Vagina (tissue), 2 donors: ENCODE data around the gene LBX2. TPM values are rescaled to one million over a fixed set of nuclear protein-coding genes. Genes with fewer than 3 reads are reported as not detected.
"Not testable (repeated sequence)": the region's sequence is repeated elsewhere in the genome, so short reads cannot be mapped to it uniquely, and the experiment has no call there.

Experiments used
- DNase-seq, 2 donors: peaks; one replicate each; pipeline ENCODE4 v3.0.0-alpha.2; 2017; ENCODE audit errors: extremely low spot score in 2 of 2
- H3K27ac ChIP-seq: fragments of 200-600 bp; sonication (generic); one replicate; pipeline ENCODE4 v1.5.1; 2019
- H3K27me3 ChIP-seq: fragments of 200-600 bp; sonication (generic); one replicate; pipeline ENCODE4 v1.5.1; 2019
- H3K36me3 ChIP-seq, 2 donors: fragments of 200-600 bp; sonication (generic); one replicate each; pipeline ENCODE4 v1.5.1; 2017 to 2019
- H3K4me1 ChIP-seq: fragments of 200-600 bp; sonication (generic); one replicate; pipeline ENCODE4 v1.5.1; 2019
- H3K4me3 ChIP-seq, 2 donors: fragments of 200-600 bp; sonication (generic); 1 replicate in 1 of 2; 2 replicates in 1 of 2; pipeline ENCODE4 v1.5.1; 2016 to 2019
- H3K9me3 ChIP-seq: fragments of 200-600 bp; sonication (generic); one replicate; pipeline ENCODE4 v1.5.1; 2019
- POLR2A ChIP-seq, 2 donors: fragments of 450-650 bp; IDR thresholded peaks; one replicate each; pipeline ENCODE4 v1.6.1; 2017; ENCODE audit warnings: antibody characterized with exemption in 2 of 2, mild to moderate bottlenecking in 2 of 2, moderate library complexity in 2 of 2
- POLR2AphosphoS5 ChIP-seq, 2 donors: sonication (generic); formaldehyde crosslinking; IDR thresholded peaks; one replicate each; pipeline ENCODE4 v1.9.0; 2017; ENCODE audit warnings: antibody characterized with exemption in 2 of 2, mild to moderate bottlenecking in 2 of 2, low read depth in 1 of 2; ENCODE audit not compliant: insufficient read depth in 1 of 2
- intact Hi-C: fragments of 100-400 bp; cut with DNase I; formaldehyde crosslinking; loops from one replicate; pipeline ENCODE4 v1.15.1; 2023
- total RNA-seq: library from RNA; depleted of rRNA; stranded (reverse); fragments of >200 nt; gene quantifications from one replicate; pipeline ENCODE4 v1.2.3, GENCODE V29; 2016
- TF ChIP-seq, protein P1 (sequence below), 3 experiments: fragments of 450-650 bp in 2 of 3; fragments of 200-600 bp in 1 of 3; sonication (generic) in 1 of 3; IDR thresholded peaks; one replicate each; pipeline ENCODE4 v1.5.1; 2017 to 2019; ENCODE audit warnings: antibody characterized with exemption in 3 of 3, mild to moderate bottlenecking in 2 of 3, moderate library complexity in 2 of 3

LBX2 gene
- total RNA-seq, 1 donor from 2014 or later = not detected

GRCh38 chr2:74472086-74472944 lies 27.1 kb downstream of the LBX2 start, which contains the start of gene MRPL53:
MRPL53 (minus strand) TSS chr2:74472680; CDS start chr2:74472660, 20 bp downstream.
- no peak for DNase-seq
- H3K4me3 ChIP-seq = peak within 1 kb of the TSS; percentile 60 to 91
- H3K36me3 ChIP-seq = peaks cover 0 to 16% of the 10 kb centered on the region in 2 donors
- TF ChIP-seq, protein P1, sequence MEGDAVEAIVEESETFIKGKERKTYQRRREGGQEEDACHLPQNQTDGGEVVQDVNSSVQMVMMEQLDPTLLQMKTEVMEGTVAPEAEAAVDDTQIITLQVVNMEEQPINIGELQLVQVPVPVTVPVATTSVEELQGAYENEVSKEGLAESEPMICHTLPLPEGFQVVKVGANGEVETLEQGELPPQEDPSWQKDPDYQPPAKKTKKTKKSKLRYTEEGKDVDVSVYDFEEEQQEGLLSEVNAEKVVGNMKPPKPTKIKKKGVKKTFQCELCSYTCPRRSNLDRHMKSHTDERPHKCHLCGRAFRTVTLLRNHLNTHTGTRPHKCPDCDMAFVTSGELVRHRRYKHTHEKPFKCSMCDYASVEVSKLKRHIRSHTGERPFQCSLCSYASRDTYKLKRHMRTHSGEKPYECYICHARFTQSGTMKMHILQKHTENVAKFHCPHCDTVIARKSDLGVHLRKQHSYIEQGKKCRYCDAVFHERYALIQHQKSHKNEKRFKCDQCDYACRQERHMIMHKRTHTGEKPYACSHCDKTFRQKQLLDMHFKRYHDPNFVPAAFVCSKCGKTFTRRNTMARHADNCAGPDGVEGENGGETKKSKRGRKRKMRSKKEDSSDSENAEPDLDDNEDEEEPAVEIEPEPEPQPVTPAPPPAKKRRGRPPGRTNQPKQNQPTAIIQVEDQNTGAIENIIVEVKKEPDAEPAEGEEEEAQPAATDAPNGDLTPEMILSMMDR (IDR thresholded peaks at IDR 0.05) = no peak
- peak; percentile 96 for TF ChIP-seq POLR2AphosphoS5 (IDR thresholded peaks at IDR 0.05; ENCODE audit: insufficient read depth in 1 of 2, low read depth in 1 of 2)
- peak in 1 of 2 donors; percentile 37 for TF ChIP-seq POLR2A (IDR thresholded peaks at IDR 0.05)
- no peaks in the 10 kb centered on the region for H3K27me3 ChIP-seq
- intact Hi-C loops = no loop called here
- no peaks in the 10 kb centered on the region for H3K9me3 ChIP-seq
- peaks cover 22% of the 10 kb centered on the region for H3K4me1 ChIP-seq
- H3K27ac ChIP-seq = peak within 1 kb of the TSS; percentile 84

DNA sequence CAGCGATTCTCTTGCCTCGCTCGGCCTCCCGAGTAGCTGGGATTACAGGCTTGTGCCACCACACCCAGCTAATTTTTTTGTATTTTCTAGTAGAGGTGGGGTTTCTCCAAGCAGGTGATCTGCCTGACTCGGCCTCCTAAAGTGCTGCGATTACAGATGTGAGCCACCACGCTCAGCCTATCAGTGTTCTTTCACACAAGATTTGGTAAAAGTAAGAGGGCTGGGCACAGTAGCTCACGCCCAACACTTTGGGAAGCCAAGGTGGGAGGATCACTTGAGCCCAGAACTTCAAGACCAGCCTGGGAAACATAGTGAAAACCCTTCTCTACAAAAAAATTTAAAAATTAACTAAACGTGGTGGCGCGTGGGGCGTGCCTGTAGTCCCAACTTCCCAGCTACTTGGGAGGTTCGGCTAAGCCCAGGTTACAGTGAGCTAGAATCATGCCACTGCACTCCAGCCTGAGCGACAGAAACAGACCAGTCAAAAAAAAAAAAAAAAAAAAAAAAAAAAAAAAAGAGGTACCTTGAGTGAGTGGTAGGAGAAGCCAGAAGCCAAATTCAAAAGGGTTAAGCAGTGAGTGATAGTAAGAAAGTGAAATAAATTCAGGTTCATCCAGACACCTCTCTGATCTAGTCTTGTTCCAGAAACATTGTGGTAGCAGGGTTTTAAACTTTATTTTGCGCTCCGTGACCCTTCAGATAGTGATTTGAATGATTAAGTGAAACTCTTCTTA lies 27.9 kb downstream of the LBX2 start:
- Histone ChIP-seq H3K36me3 (peaks cover 0 to 15% of the 10 kb centered on the region in 2 donors), H3K27ac (peak overlapping the region; percentile 84), H3K27me3 (no peaks in the 10 kb centered on the region), H3K4me3 (peak overlapping the region; percentile 60 to 91), H3K4me1 (peaks cover 22% of the 10 kb centered on the region), H3K9me3 (no peaks in the 10 kb centered on the region)
- intact Hi-C loops = no loop called here
- DNase-seq = no peak
- TF ChIP-seq, protein P1 (IDR thresholded peaks at IDR 0.05) = no peak
- TF ChIP-seq POLR2A (IDR thresholded peaks at IDR 0.05) = no peak
- no peak for TF ChIP-seq POLR2AphosphoS5 (IDR thresholded peaks at IDR 0.05; ENCODE audit: insufficient read depth in 1 of 2, low read depth in 1 of 2)

DNA sequence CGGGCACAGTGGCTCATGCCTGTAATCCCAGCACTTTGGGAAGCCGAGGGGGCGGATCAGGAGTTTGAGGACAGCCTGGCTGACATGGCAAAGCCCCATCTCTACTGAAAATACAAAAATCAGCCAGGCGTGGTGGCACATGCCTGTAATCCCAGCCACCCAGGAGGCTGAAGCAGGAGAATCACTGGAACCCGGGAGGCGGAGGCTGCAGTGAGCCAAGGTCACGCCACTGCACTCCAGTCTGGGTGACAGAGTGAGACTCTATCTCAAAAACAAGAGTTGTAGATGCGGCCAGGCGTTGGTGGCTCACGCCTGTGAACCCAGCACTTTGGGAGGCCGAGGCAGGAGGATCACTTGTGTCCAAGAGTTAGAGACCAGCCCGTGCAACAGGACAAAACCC lies 28.7 kb downstream of the LBX2 start:
- H3K4me3 ChIP-seq = not testable (repeated sequence)

GRCh38 chr2:74464406-74464805 lies 35.0 kb downstream of the LBX2 start:
- no peaks in the 10 kb centered on the region for H3K27me3 ChIP-seq
- peak overlapping the region; percentile 46 for H3K27ac ChIP-seq
- H3K9me3 ChIP-seq = no peaks in the 10 kb centered on the region
- DNase-seq = peak in 1 of 2 donors; percentile 85
- peak overlapping the region; percentile 81 to 91 for H3K4me3 ChIP-seq
- peaks cover 28% of the 10 kb centered on the region for H3K4me1 ChIP-seq
- peaks cover 0 to 12% of the 10 kb centered on the region in 2 donors for H3K36me3 ChIP-seq
- TF ChIP-seq POLR2A (IDR thresholded peaks at IDR 0.05) (no peak), POLR2AphosphoS5 (IDR thresholded peaks at IDR 0.05; ENCODE audit: insufficient read depth in 1 of 2, low read depth in 1 of 2) (no peak)
- TF ChIP-seq, protein P1 (IDR thresholded peaks at IDR 0.05) = no peak
- intact Hi-C loops = loop anchor here (2.0 kb wide), 1 partner anchor 64 kb away; the partner anchor contains the start of genes AUP1 and HTRA2

More for the DNA sequence above, 28.7 kb downstream of the LBX2 start:
- H3K27me3 ChIP-seq, DNase-seq, H3K9me3 ChIP-seq, H3K27ac ChIP-seq, intact Hi-C loops: not testable (repeated sequence)
- Histone ChIP-seq H3K4me1 (peaks cover 29% of the 10 kb centered on the region), H3K36me3 (peaks cover 0 to 15% of the 10 kb centered on the region in 2 donors)

- Histone ChIP-seq H3K4me1 (peaks cover 36% of the 10 kb centered on the region), H3K27me3 (no peaks in the 10 kb centered on the region), H3K36me3 (peaks cover 0 to 12% of the 10 kb centered on the region in 2 donors), H3K4me3 (no peak overlapping the region), H3K27ac (no peak overlapping the region), H3K9me3 (no peaks in the 10 kb centered on the region)
- DNase-seq = no peak
- intact Hi-C loops = no loop called here
- TF ChIP-seq, protein P1 (IDR thresholded peaks at IDR 0.05) = no peak
- TF ChIP-seq POLR2A (IDR thresholded peaks at IDR 0.05) (no peak), POLR2AphosphoS5 (IDR thresholded peaks at IDR 0.05; ENCODE audit: insufficient read depth in 1 of 2, low read depth in 1 of 2) (no peak)
Observed at GRCh38 chr2:74462786-74463105, 36.7 kb downstream of the LBX2 start.
